ENCODE measurements around the gene SYTL2.

Gene SYTL2

DNA sequence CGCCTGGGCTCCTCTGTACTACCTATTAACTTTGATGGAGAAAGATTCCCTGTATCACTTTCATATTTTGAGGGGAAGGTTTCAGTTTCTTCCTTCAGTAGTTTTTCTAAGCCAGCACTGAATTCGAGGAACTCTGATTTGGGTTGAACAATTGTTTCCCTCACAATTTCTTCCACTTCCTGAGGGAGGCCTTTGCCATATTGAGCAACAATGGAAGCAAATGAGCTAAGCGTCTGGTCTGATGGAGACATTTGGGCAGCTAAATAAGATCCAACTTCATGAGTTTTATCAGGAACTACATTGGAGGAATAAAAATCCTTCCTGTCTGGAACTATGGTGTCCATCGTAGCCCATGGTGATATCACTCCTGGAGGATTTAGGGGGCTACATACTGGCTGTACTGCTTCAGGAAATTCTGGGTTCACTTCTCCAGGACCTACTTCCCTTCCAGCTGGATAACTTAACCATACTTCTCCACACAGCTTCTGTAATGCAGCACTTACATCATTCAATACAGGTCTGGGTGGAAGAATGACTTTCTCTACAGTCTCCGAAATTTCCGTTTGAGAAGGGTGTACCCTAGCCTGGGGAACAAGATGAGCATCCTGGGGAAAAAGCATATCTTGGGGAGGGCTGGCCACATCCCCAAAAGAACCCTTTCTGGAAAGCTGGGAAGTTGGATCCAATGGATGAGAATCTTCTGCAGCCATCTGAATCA lies 86.0 kb downstream of the SYTL2 start:
- Histone ChIP-seq H3K27me3 (replicated peaks in 2 of 5; ENCODE audit: control insufficient read depth in 4 of 5, insufficient read depth in 5 of 5, low read length in 4 of 5) (no peaks in the 10 kb centered on the region), H3K27ac (ENCODE audit: insufficient read depth in 1 of 2, low read depth in 1 of 2, low read length in 2 of 2, poor library complexity in 1 of 2, severe bottlenecking in 2 of 2) (no peak overlapping the region), H3K4me3 (ENCODE audit: control insufficient read depth in 1 of 7, extremely low read depth in 1 of 7, insufficient read depth in 4 of 7, low read depth in 2 of 7, low read length in 6 of 7) (no peak overlapping the region), H3K9me3 (ENCODE audit: control extremely low read depth in 1 of 5, control insufficient read depth in 4 of 5, insufficient read depth in 2 of 5, low read depth in 1 of 5, low read length in 4 of 5) (no peaks in the 10 kb centered on the region), H3K4me1 (ENCODE audit: control extremely low read depth in 1 of 4, control insufficient read depth in 4 of 4, insufficient read depth in 4 of 4, low read length in 3 of 4) (no peaks in the 10 kb centered on the region), H3K36me3 (ENCODE audit: control insufficient read depth in 4 of 4, insufficient read depth in 4 of 4, low read length in 3 of 4) (peaks cover 0 to 5% (median 0%) of the 10 kb centered on the region in 4 experiments)
- 100% methylated on average over 2 of the region's 6 CpGs for WGBS (ENCODE audit: insufficient coverage)
- no peak for DNase-seq
- POLR2A ChIA-PET: no interaction called here
- CTCF ChIA-PET: interaction anchor here (1.2 kb wide), 1 partner anchor 21 kb away, joined by 3 read pairs; no protein-coding TSS in a partner anchor

DNA sequence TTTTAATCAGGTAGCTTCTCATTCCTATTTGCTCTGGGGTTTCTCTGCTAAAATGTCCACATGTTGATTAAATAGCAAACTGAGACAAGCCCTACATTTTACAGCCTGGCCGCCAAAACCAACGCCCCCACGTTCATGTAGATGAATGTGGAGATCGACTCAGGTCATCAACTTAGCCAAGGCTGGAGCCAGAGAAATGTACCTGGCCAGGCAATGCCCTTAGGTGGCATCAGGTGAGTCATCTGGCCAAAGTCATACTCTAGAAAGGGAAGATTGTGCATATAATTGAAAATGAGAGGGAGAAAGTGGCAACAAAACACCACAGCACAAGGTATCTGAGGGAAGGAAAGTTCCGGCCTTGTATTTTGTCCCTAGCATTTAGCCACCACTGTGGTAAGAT lies 87.9 kb downstream of the SYTL2 start:
- Histone ChIP-seq H3K9me3 (ENCODE audit: control extremely low read depth in 1 of 5, control insufficient read depth in 4 of 5, insufficient read depth in 2 of 5, low read depth in 1 of 5, low read length in 4 of 5) (no peaks in the 10 kb centered on the region), H3K4me3 (ENCODE audit: control insufficient read depth in 1 of 7, extremely low read depth in 1 of 7, insufficient read depth in 4 of 7, low read depth in 2 of 7, low read length in 6 of 7) (no peak overlapping the region), H3K27me3 (replicated peaks in 2 of 5; ENCODE audit: control insufficient read depth in 4 of 5, insufficient read depth in 5 of 5, low read length in 4 of 5) (no peaks in the 10 kb centered on the region), H3K27ac (ENCODE audit: insufficient read depth in 1 of 2, low read depth in 1 of 2, low read length in 2 of 2, poor library complexity in 1 of 2, severe bottlenecking in 2 of 2) (no peak overlapping the region), H3K36me3 (ENCODE audit: control insufficient read depth in 4 of 4, insufficient read depth in 4 of 4, low read length in 3 of 4) (peaks cover 0 to 5% (median 0%) of the 10 kb centered on the region in 4 experiments), H3K4me1 (ENCODE audit: control extremely low read depth in 1 of 4, control insufficient read depth in 4 of 4, insufficient read depth in 4 of 4, low read length in 3 of 4) (no peaks in the 10 kb centered on the region)
- 97% methylated on average over 5 of the region's 5 CpGs for WGBS (ENCODE audit: insufficient coverage)
- CTCF ChIA-PET: interaction anchor here (1.0 kb wide), 1 partner anchor 16 kb away, joined by 3 read pairs; no protein-coding TSS in a partner anchor
- no peak for DNase-seq
- POLR2A ChIA-PET: no interaction called here

DNA sequence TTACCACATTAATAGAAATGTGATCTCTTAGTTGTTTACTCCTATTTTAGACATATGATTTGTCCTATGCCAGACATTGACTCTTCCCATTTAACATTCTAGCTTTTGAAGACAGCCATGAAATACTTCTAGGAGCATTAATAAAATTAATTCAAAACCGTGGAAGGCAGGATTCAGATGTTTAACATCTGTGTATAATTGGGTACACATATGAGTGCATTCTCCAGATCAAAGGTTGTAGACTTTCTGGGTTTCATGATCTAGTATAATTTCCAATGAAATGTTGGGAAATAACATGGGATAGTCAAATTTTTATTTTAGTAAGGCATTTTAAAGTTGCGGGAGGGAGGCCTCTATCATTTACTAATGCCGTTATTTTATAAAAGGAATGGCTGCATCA lies 89.8 kb downstream of the SYTL2 start:
- no peak for DNase-seq
- Histone ChIP-seq H3K27me3 (replicated peaks in 2 of 5; ENCODE audit: control insufficient read depth in 4 of 5, insufficient read depth in 5 of 5, low read length in 4 of 5) (no peaks in the 10 kb centered on the region), H3K36me3 (ENCODE audit: control insufficient read depth in 4 of 4, insufficient read depth in 4 of 4, low read length in 3 of 4) (no peaks in the 10 kb centered on the region), H3K27ac (ENCODE audit: insufficient read depth in 1 of 2, low read depth in 1 of 2, low read length in 2 of 2, poor library complexity in 1 of 2, severe bottlenecking in 2 of 2) (no peak overlapping the region), H3K4me1 (ENCODE audit: control extremely low read depth in 1 of 4, control insufficient read depth in 4 of 4, insufficient read depth in 4 of 4, low read length in 3 of 4) (no peaks in the 10 kb centered on the region), H3K4me3 (ENCODE audit: control insufficient read depth in 1 of 7, extremely low read depth in 1 of 7, insufficient read depth in 4 of 7, low read depth in 2 of 7, low read length in 6 of 7) (no peak overlapping the region), H3K9me3 (ENCODE audit: control extremely low read depth in 1 of 5, control insufficient read depth in 4 of 5, insufficient read depth in 2 of 5, low read depth in 1 of 5, low read length in 4 of 5) (no peaks in the 10 kb centered on the region)
- ChIA-PET CTCF (no interaction called here), POLR2A (no interaction called here)
- 100% methylated on average over 1 of the region's 3 CpGs for WGBS (ENCODE audit: insufficient coverage)

GRCh38 chr11:85718991-85719807 lies 91.7 kb downstream of the SYTL2 start:
- 100% methylated on average over 2 of the region's 10 CpGs for WGBS (ENCODE audit: insufficient coverage)
- no peak for DNase-seq
- Histone ChIP-seq H3K36me3 (ENCODE audit: control insufficient read depth in 4 of 4, insufficient read depth in 4 of 4, low read length in 3 of 4) (no peaks in the 10 kb centered on the region), H3K27me3 (replicated peaks in 2 of 5; ENCODE audit: control insufficient read depth in 4 of 5, insufficient read depth in 5 of 5, low read length in 4 of 5) (no peaks in the 10 kb centered on the region), H3K4me1 (ENCODE audit: control extremely low read depth in 1 of 4, control insufficient read depth in 4 of 4, insufficient read depth in 4 of 4, low read length in 3 of 4) (no peaks in the 10 kb centered on the region), H3K27ac (ENCODE audit: insufficient read depth in 1 of 2, low read depth in 1 of 2, low read length in 2 of 2, poor library complexity in 1 of 2, severe bottlenecking in 2 of 2) (no peak overlapping the region), H3K9me3 (ENCODE audit: control extremely low read depth in 1 of 5, control insufficient read depth in 4 of 5, insufficient read depth in 2 of 5, low read depth in 1 of 5, low read length in 4 of 5) (no peaks in the 10 kb centered on the region), H3K4me3 (ENCODE audit: control insufficient read depth in 1 of 7, extremely low read depth in 1 of 7, insufficient read depth in 4 of 7, low read depth in 2 of 7, low read length in 6 of 7) (no peak overlapping the region)
- ChIA-PET POLR2A (no interaction called here), CTCF (no interaction called here)

GRCh38 chr11:85718126-85718943 lies 92.6 kb downstream of the SYTL2 start:
- CTCF ChIA-PET: no interaction called here
- WGBS (ENCODE audit: insufficient coverage): 87% methylated on average over 6 of the region's 7 CpGs
- H3K27ac ChIP-seq (ENCODE audit: insufficient read depth in 1 of 2, low read depth in 1 of 2, low read length in 2 of 2, poor library complexity in 1 of 2, severe bottlenecking in 2 of 2): no peak overlapping the region

GRCh38 chr11:85717429-85717828 lies 93.5 kb downstream of the SYTL2 start:
- no peaks in the 10 kb centered on the region for H3K4me1 ChIP-seq (ENCODE audit: control extremely low read depth in 1 of 4, control insufficient read depth in 4 of 4, insufficient read depth in 4 of 4, low read length in 3 of 4)
- no peak overlapping the region for H3K4me3 ChIP-seq (ENCODE audit: control insufficient read depth in 1 of 7, extremely low read depth in 1 of 7, insufficient read depth in 4 of 7, low read depth in 2 of 7, low read length in 6 of 7)
- POLR2A ChIA-PET: no interaction called here
- no peak for DNase-seq
- no peaks in the 10 kb centered on the region for H3K36me3 ChIP-seq (ENCODE audit: control insufficient read depth in 4 of 4, insufficient read depth in 4 of 4, low read length in 3 of 4)
- no peaks in the 10 kb centered on the region for H3K9me3 ChIP-seq (ENCODE audit: control extremely low read depth in 1 of 5, control insufficient read depth in 4 of 5, insufficient read depth in 2 of 5, low read depth in 1 of 5, low read length in 4 of 5)
- CTCF ChIA-PET: no interaction called here
- no peak overlapping the region for H3K27ac ChIP-seq (ENCODE audit: insufficient read depth in 1 of 2, low read depth in 1 of 2, low read length in 2 of 2, poor library complexity in 1 of 2, severe bottlenecking in 2 of 2)
- no peaks in the 10 kb centered on the region for H3K27me3 ChIP-seq (replicated peaks in 2 of 5; ENCODE audit: control insufficient read depth in 4 of 5, insufficient read depth in 5 of 5, low read length in 4 of 5)
- WGBS (ENCODE audit: insufficient coverage): 100% methylated on average over 1 of the region's 2 CpGs

More at GRCh38 chr11:85718126-85718943, 92.6 kb downstream of the SYTL2 start:
- no peaks in the 10 kb centered on the region for H3K36me3 ChIP-seq (ENCODE audit: control insufficient read depth in 4 of 4, insufficient read depth in 4 of 4, low read length in 3 of 4)
- no peaks in the 10 kb centered on the region for H3K9me3 ChIP-seq (ENCODE audit: control extremely low read depth in 1 of 5, control insufficient read depth in 4 of 5, insufficient read depth in 2 of 5, low read depth in 1 of 5, low read length in 4 of 5)
- POLR2A ChIA-PET: no interaction called here
- no peak overlapping the region for H3K4me3 ChIP-seq (ENCODE audit: control insufficient read depth in 1 of 7, extremely low read depth in 1 of 7, insufficient read depth in 4 of 7, low read depth in 2 of 7, low read length in 6 of 7)
- H3K27me3 ChIP-seq (replicated peaks in 2 of 5; ENCODE audit: control insufficient read depth in 4 of 5, insufficient read depth in 5 of 5, low read length in 4 of 5): no peaks in the 10 kb centered on the region
- DNase-seq: no peak
- H3K4me1 ChIP-seq (ENCODE audit: control extremely low read depth in 1 of 4, control insufficient read depth in 4 of 4, insufficient read depth in 4 of 4, low read length in 3 of 4): no peaks in the 10 kb centered on the region

Measured in common myeloid progenitor, CD34-positive (primary cell).